Sigmoid colon (tissue), 7 donors: ENCODE results near the gene ODAD4. TPM values are rescaled to one million over a fixed set of nuclear protein-coding genes. Genes with fewer than 3 reads are reported as not detected.

Experiments used
- DNase-seq: peaks from one replicate; pipeline ENCODE4 v3.0.0-alpha.2; 2019
- H3K27ac ChIP-seq, 4 donors: fragments of 200-600 bp; sonication (generic); one replicate each; pipeline ENCODE4 v1.5.1; 2016 to 2019; ENCODE audit warnings: mild to moderate bottlenecking in 1 of 4
- H3K27me3 ChIP-seq, 3 donors: fragments of 200-600 bp; sonication (generic); one replicate each; pipeline ENCODE4 v1.5.1; 2019; ENCODE audit warnings: mild to moderate bottlenecking in 1 of 3
- H3K36me3 ChIP-seq, 4 donors: fragments of 200-600 bp; sonication (generic); one replicate each; pipeline ENCODE4 v1.5.1; 2016 to 2019
- H3K4me1 ChIP-seq, 4 donors: fragments of 200-600 bp; sonication (generic); one replicate each; pipeline ENCODE4 v1.5.1; 2017 to 2019
- H3K4me3 ChIP-seq, 4 donors: fragments of 200-600 bp; sonication (generic); one replicate each; pipeline ENCODE4 v1.5.1; 2017 to 2019; ENCODE audit warnings: mild to moderate bottlenecking in 2 of 4, moderate library complexity in 1 of 4
- H3K9me3 ChIP-seq, 4 donors: fragments of 200-600 bp in 3 of 4; sonication (generic) in 3 of 4; one replicate each; pipeline versions ENCODE4 v1.5.1 to v1.6.1; 2013 to 2019
- CTCF ChIP-seq, 4 experiments: fragments of 450-650 bp in 3 of 4; fragments of 200-600 bp in 1 of 4; IDR thresholded peaks; one replicate each; pipeline ENCODE4 v1.5.1; 2016 to 2019; ENCODE audit warnings: antibody characterized with exemption in 4 of 4, mild to moderate bottlenecking in 3 of 4, moderate library complexity in 2 of 4
- EP300 ChIP-seq, 4 donors: sonication (generic); formaldehyde crosslinking; IDR thresholded peaks; one replicate each; pipeline ENCODE4 v1.6.1; 2017; ENCODE audit warnings: antibody characterized with exemption in 4 of 4
- POLR2A ChIP-seq, 2 donors: fragments of 450-650 bp; IDR thresholded peaks; one replicate each; pipeline ENCODE4 v1.6.1; 2016; ENCODE audit warnings: antibody characterized with exemption in 2 of 2, mild to moderate bottlenecking in 2 of 2, moderate library complexity in 2 of 2
- POLR2AphosphoS5 ChIP-seq, 4 donors: sonication (generic); formaldehyde crosslinking; IDR thresholded peaks; one replicate each; pipeline ENCODE4 v1.6.1; 2017; ENCODE audit warnings: antibody characterized with exemption in 4 of 4
- WGBS, 2 donors: extraction: QIAGEN DNeasy Blood & Tissue Kit; methylation state at CpG; one replicate each; pipeline ENCODE4 v1.1.7; 2013; 5-methylcytosine and 5-hydroxymethylcytosine counted together
- intact Hi-C: fragments of 100-400 bp; cut with DNase I; formaldehyde crosslinking; loops from one replicate; pipeline ENCODE4 v1.15.1; 2023
- polyA plus RNA-seq, 3 donors: library from polyadenylated mRNA; stranded (reverse); fragments of 200-250 nt; gene quantifications; one replicate each; pipeline ENCODE4 v1.2.3, GENCODE V29; 2013
- total RNA-seq, 4 donors: library from RNA; depleted of rRNA; stranded (reverse); fragments of >200 nt; gene quantifications; one replicate each; pipeline ENCODE4 v1.1.0, GENCODE V29; 2016
- donor health status: healthy with polysubstance abuse.
- donor health status: Bipolar disorder and iron deficiency.
- donor health status: healthy.

ODAD4 gene
- total and polyA plus RNA-seq, 7 donors = 0.41 to 2.2 (median 1.6) TPM; not detected in 2

GRCh38 chr17:41910701-41911391, 19.6 kb upstream of the ODAD4 start:
- Histone ChIP-seq H3K9me3 (no peaks in the 10 kb centered on the region), H3K27me3 (no peaks in the 10 kb centered on the region), H3K36me3 (peaks cover 20 to 79% (median 58%) of the 10 kb centered on the region in 4 donors), H3K4me1 (peaks cover 0 to 2% (median 0%) of the 10 kb centered on the region in 4 donors), H3K4me3 (no peak overlapping the region), H3K27ac (no peak overlapping the region)
- intact Hi-C loops = no loop called here
- DNase-seq = no peak
- 94 to 95% methylated on average over 13 of the region's 13 CpGs for WGBS, 2 donors
- TF ChIP-seq POLR2A (IDR thresholded peaks at IDR 0.05) (no peak), CTCF (IDR thresholded peaks at IDR 0.05) (no peak), POLR2AphosphoS5 (IDR thresholded peaks at IDR 0.05) (no peak), EP300 (IDR thresholded peaks at IDR 0.05) (no peak)

GRCh38 chr17:41912925-41913324, 17.5 kb upstream of the ODAD4 start:
- intact Hi-C loops = no loop called here
- 81 to 86% methylated on average over 1 of the region's 1 CpG for WGBS, 2 donors
- DNase-seq = no peak
- no peak overlapping the region for H3K27ac ChIP-seq
- peaks cover 20 to 58% (median 47%) of the 10 kb centered on the region in 4 donors for H3K36me3 ChIP-seq
- H3K9me3 ChIP-seq = no peaks in the 10 kb centered on the region
- no peak for TF ChIP-seq POLR2AphosphoS5 (IDR thresholded peaks at IDR 0.05)
- TF ChIP-seq CTCF (IDR thresholded peaks at IDR 0.05) = no peak
- peaks cover 0 to 23% (median 15%) of the 10 kb centered on the region in 4 donors for H3K4me1 ChIP-seq
- no peaks in the 10 kb centered on the region for H3K27me3 ChIP-seq
- H3K4me3 ChIP-seq = no peak overlapping the region

GRCh38 chr17:41913798-41914197, 16.6 kb upstream of the ODAD4 start:
- H3K4me3 ChIP-seq = no peak overlapping the region
- intact Hi-C loops = no loop called here
- no peak overlapping the region for H3K27ac ChIP-seq

GRCh38 chr17:41914358-41914766, 16.1 kb upstream of the ODAD4 start:
- intact Hi-C loops = no loop called here
- Histone ChIP-seq H3K36me3 (peaks cover 17 to 44% (median 37%) of the 10 kb centered on the region in 4 donors), H3K27me3 (no peaks in the 10 kb centered on the region), H3K4me1 (peaks cover 0 to 27% (median 18%) of the 10 kb centered on the region in 4 donors), H3K9me3 (no peaks in the 10 kb centered on the region), H3K27ac (no peak overlapping the region), H3K4me3 (no peak overlapping the region)
- 23 to 62% methylated on average over 6 of the region's 6 CpGs for WGBS, 2 donors
- no peak for TF ChIP-seq CTCF (IDR thresholded peaks at IDR 0.05)
- no peak for TF ChIP-seq POLR2AphosphoS5 (IDR thresholded peaks at IDR 0.05)
- no peak for TF ChIP-seq EP300 (IDR thresholded peaks at IDR 0.05)
- TF ChIP-seq POLR2A (IDR thresholded peaks at IDR 0.05) = no peak
- DNase-seq = no peak

More at GRCh38 chr17:41913798-41914197, 16.6 kb upstream of the ODAD4 start:
- no peak for DNase-seq
- peaks cover 0 to 25% (median 17%) of the 10 kb centered on the region in 4 donors for H3K4me1 ChIP-seq
- H3K36me3 ChIP-seq = peaks cover 20 to 49% (median 42%) of the 10 kb centered on the region in 4 donors
- no peak for TF ChIP-seq POLR2A (IDR thresholded peaks at IDR 0.05)
- no peak for TF ChIP-seq POLR2AphosphoS5 (IDR thresholded peaks at IDR 0.05)
- TF ChIP-seq CTCF (IDR thresholded peaks at IDR 0.05) = no peak
- TF ChIP-seq EP300 (IDR thresholded peaks at IDR 0.05) = no peak
- 92 to 96% methylated on average over 4 of the region's 4 CpGs for WGBS, 2 donors
- no peaks in the 10 kb centered on the region for H3K27me3 ChIP-seq
- H3K9me3 ChIP-seq = no peaks in the 10 kb centered on the region
